H1 (cell line): ENCODE results near the gene PIGM. TPM values are rescaled to one million over a fixed set of nuclear protein-coding genes. Genes with fewer than 3 reads are reported as not detected.

Experiments used
- CTCF ChIA-PET: fragments of 300-600 bp; sonication (Branson Sonifier 250); formaldehyde crosslinking; loops from one replicate; lab custom pipeline; 2021; ENCODE audit not compliant: partially characterized antibody; lab: Charles Lee
- POLR2A ChIA-PET: fragments of 300-600 bp; sonication (Branson Sonifier 250); formaldehyde crosslinking; loops from one replicate; lab custom pipeline; 2021; ENCODE audit warnings: inconsistent platforms; ENCODE audit not compliant: partially characterized antibody; lab: Charles Lee
- DNase-seq, 2 experiments: peaks; one replicate each; pipeline versions ENCODE4 v3.0.0 to v3.0.0-alpha.2; 2010 to 2022; ENCODE audit warnings: low spot score in 2 of 2, low read depth in 1 of 2, mixed read lengths in 1 of 2
- FAIRE-seq: peaks from 2 replicates; lab custom pipeline; 2011; peaks lifted over from hg19 to GRCh38; lab: Jason Lieb, UNC
- H2AFZ ChIP-seq: 2 replicates; pipeline ENCODE4 v1.8.1; 2012; ENCODE audit warnings: low read length, inconsistent platforms
- H2AK5ac ChIP-seq: 2 replicates; pipeline ENCODE4 v1.6.1; 2013; ENCODE audit warnings: low read depth, low read length
- H2BK120ac ChIP-seq: replicated peaks from 2 replicates; pipeline ENCODE3; 2013; ENCODE audit warnings: low read depth, low read length, inconsistent platforms
- H2BK12ac ChIP-seq: 2 replicates; pipeline ENCODE4 v1.6.1; 2013; ENCODE audit warnings: low read depth, low read length
- H2BK15ac ChIP-seq: 2 replicates; pipeline ENCODE4 v1.6.1; 2013; ENCODE audit warnings: low read length
- H2BK20ac ChIP-seq: 2 replicates; pipeline ENCODE4 v1.6.1; 2013; ENCODE audit warnings: low read length
- H2BK5ac ChIP-seq: 2 replicates; pipeline ENCODE4 v1.6.1; 2013; ENCODE audit warnings: low read depth, low read length
- H3K14ac ChIP-seq: 2 replicates; pipeline ENCODE4 v1.6.1; 2013; ENCODE audit warnings: inconsistent platforms; ENCODE audit not compliant: insufficient read length
- H3K18ac ChIP-seq: 2 replicates; pipeline ENCODE4 v1.6.1; 2013; ENCODE audit warnings: low read length; ENCODE audit errors: extremely low read depth
- H3K23ac ChIP-seq: 2 replicates; pipeline ENCODE4 v1.6.1; 2013; ENCODE audit warnings: inconsistent platforms; ENCODE audit not compliant: insufficient read length
- H3K23me2 ChIP-seq: 2 replicates; pipeline ENCODE4 v1.6.1; 2013; ENCODE audit warnings: low read depth, low read length
- H3K27ac ChIP-seq: 2 replicates; pipeline ENCODE4 v1.6.1; 2011; ENCODE audit warnings: low read depth, low read length, inconsistent platforms
- H3K27me3 ChIP-seq, 4 experiments: replicated peaks in 1 of 4; 1 replicate in 1 of 4; 2 replicates in 3 of 4; pipeline versions ENCODE4 v1.6.1 to v1.8.1; 2011 to 2013; ENCODE audit warnings: low read length in 3 of 4, mild to moderate bottlenecking in 3 of 4, inconsistent platforms in 2 of 4, mixed read lengths in 2 of 4, moderate library complexity in 1 of 4; ENCODE audit not compliant: control insufficient read depth in 3 of 4, insufficient read depth in 3 of 4; ENCODE audit errors: extremely low read depth in 1 of 4
- H3K36me3 ChIP-seq, 4 experiments: 2 replicates each; pipeline versions ENCODE4 v1.6.1 to v1.8.1; 2011 to 2013; ENCODE audit warnings: mild to moderate bottlenecking in 4 of 4, low read length in 3 of 4, moderate library complexity in 2 of 4, control low read depth in 1 of 4, inconsistent platforms in 1 of 4; ENCODE audit not compliant: insufficient read depth in 4 of 4, control insufficient read depth in 2 of 4
- H3K4ac ChIP-seq: replicated peaks from 2 replicates; pipeline ENCODE3; 2013; ENCODE audit warnings: low read length, low read depth, mixed read lengths, inconsistent platforms; ENCODE audit not compliant: insufficient read length
- H3K4me1 ChIP-seq, 4 experiments: replicated peaks in 1 of 4; 1 replicate in 1 of 4; 2 replicates in 3 of 4; pipeline versions ENCODE4 v1.6.1 to v1.8.1; 2011 to 2013; ENCODE audit warnings: low read length in 3 of 4, inconsistent platforms in 2 of 4, mixed read lengths in 1 of 4; ENCODE audit not compliant: insufficient read depth in 4 of 4, control insufficient read depth in 3 of 4
- H3K4me2 ChIP-seq, 2 experiments: 2 replicates each; pipeline versions ENCODE4 v1.6.1 to v1.8.1; 2011 to 2013; ENCODE audit warnings: low read depth in 2 of 2, low read length in 2 of 2, control low read depth in 1 of 2, inconsistent platforms in 1 of 2, mild to moderate bottlenecking in 1 of 2; ENCODE audit not compliant: insufficient read depth in 1 of 2
- H3K4me3 ChIP-seq, 4 experiments: fragments of 200-600, 300-600 bp in 1 of 4; sonication (generic), shearing (Covaris generic), sonication (Bioruptor Twin) in 1 of 4; 2 replicates each; pipeline versions ENCODE4 v1.5.1 to v1.8.1; 2011 to 2016; ENCODE audit warnings: low read length in 4 of 4, low read depth in 3 of 4, control low read depth in 2 of 4, inconsistent platforms in 2 of 4, mild to moderate bottlenecking in 2 of 4, mixed read lengths in 1 of 4, moderate library complexity in 1 of 4; ENCODE audit not compliant: insufficient read depth in 2 of 4; ENCODE audit errors: extremely low read depth in 1 of 4
- H3K56ac ChIP-seq: replicated peaks from 2 replicates; pipeline ENCODE3; 2013; ENCODE audit warnings: low read depth, mild to moderate bottlenecking, mixed read lengths, low read length, inconsistent platforms; ENCODE audit not compliant: insufficient read length
- H3K79me1 ChIP-seq: 2 replicates; pipeline ENCODE4 v1.6.1; 2013; ENCODE audit warnings: low read depth, low read length, control low read depth
- H3K79me2 ChIP-seq, 2 experiments: 2 replicates each; pipeline versions ENCODE4 v1.6.1 to v1.8.1; 2012 to 2013; ENCODE audit warnings: low read length in 2 of 2, mild to moderate bottlenecking in 2 of 2, inconsistent platforms in 1 of 2; ENCODE audit not compliant: insufficient read depth in 2 of 2, control insufficient read depth in 1 of 2
- H3K9ac ChIP-seq, 4 experiments: replicated peaks in 1 of 4; 1 replicate in 1 of 4; 2 replicates in 3 of 4; pipeline versions ENCODE4 v1.6.1 to v1.8.1; 2011 to 2013; ENCODE audit warnings: low read depth in 3 of 4, low read length in 3 of 4, control low read depth in 2 of 4, mild to moderate bottlenecking in 2 of 4, moderate library complexity in 2 of 4, inconsistent platforms in 1 of 4; ENCODE audit errors: extremely low read depth in 1 of 4
- H3K9me3 ChIP-seq, 2 experiments: 2 replicates each; pipeline versions ENCODE4 v1.6.1 to v1.8.1; 2012 to 2013; ENCODE audit warnings: mild to moderate bottlenecking in 2 of 2, moderate library complexity in 2 of 2, control low read depth in 1 of 2, inconsistent platforms in 1 of 2, low read depth in 1 of 2, low read length in 1 of 2, mixed read lengths in 1 of 2; ENCODE audit not compliant: insufficient read depth in 2 of 2
- H4K20me1 ChIP-seq, 2 experiments: replicated peaks in 1 of 2; 2 replicates each; pipeline versions ENCODE3 to v1.8.1; 2011 to 2013; ENCODE audit warnings: inconsistent platforms in 2 of 2, low read length in 2 of 2, mild to moderate bottlenecking in 1 of 2; ENCODE audit not compliant: insufficient read depth in 2 of 2, control insufficient read depth in 1 of 2
- H4K5ac ChIP-seq: 2 replicates; pipeline ENCODE4 v1.6.1; 2013; ENCODE audit warnings: low read length, low read depth, mixed read lengths, inconsistent platforms; ENCODE audit not compliant: insufficient read length
- H4K8ac ChIP-seq: 2 replicates; pipeline ENCODE4 v1.8.0; 2013; ENCODE audit warnings: mild to moderate bottlenecking, moderate library complexity, low read length, inconsistent platforms; ENCODE audit not compliant: insufficient read depth; ENCODE audit errors: extremely low read depth
- H4K91ac ChIP-seq: replicated peaks from 2 replicates; pipeline ENCODE3; 2013; ENCODE audit warnings: low read length, mixed read lengths, inconsistent platforms; ENCODE audit not compliant: insufficient read length
- CBX5 ChIP-seq: fragments of 300-800, 300-1000 bp; sonication (generic); IDR thresholded peaks from 2 replicates; pipeline ENCODE4 v1.7.1; 2016; ENCODE audit warnings: antibody characterized with exemption, low read length, low read depth
- CREB1 ChIP-seq: IDR thresholded peaks from 2 replicates; pipeline ENCODE4 v1.6.1; 2012; ENCODE audit warnings: inconsistent platforms
- EGR1 ChIP-seq: IDR thresholded peaks from 2 replicates; pipeline ENCODE4 v1.6.1; 2011; ENCODE audit warnings: low read depth, low read length, borderline replicate concordance
- JUN ChIP-seq: IDR thresholded peaks from 2 replicates; pipeline ENCODE4 v1.6.1; 2011; ENCODE audit warnings: low read depth, mild to moderate bottlenecking, improper control_type of control experiment, low read length
- JUND ChIP-seq: IDR thresholded peaks from 2 replicates; pipeline ENCODE4 v1.6.1; 2011; ENCODE audit warnings: mild to moderate bottlenecking, improper control_type of control experiment, low read length
- KDM5A ChIP-seq: fragments of 200-600 bp; IDR thresholded peaks from 2 replicates; pipeline ENCODE4 v1.7.1; 2012; ENCODE audit warnings: mild to moderate bottlenecking, low read length, inconsistent platforms, mixed read lengths
- NANOG ChIP-seq: IDR thresholded peaks from 2 replicates; pipeline ENCODE4 v1.6.1; 2011; ENCODE audit warnings: low read length, low read depth, mild to moderate bottlenecking, inconsistent platforms; ENCODE audit not compliant: insufficient read depth, poor library complexity, severe bottlenecking
- PHF8 ChIP-seq: fragments of 200-600 bp; sonication (generic); conservative IDR thresholded peaks from 2 replicates; pipeline ENCODE4 v1.7.1; 2012; ENCODE audit warnings: low read depth, mild to moderate bottlenecking, inconsistent platforms, low read length, moderate library complexity
- RBBP5 ChIP-seq: IDR thresholded peaks from 2 replicates; pipeline ENCODE4 v1.7.1; 2012; ENCODE audit warnings: low read depth, mild to moderate bottlenecking, inconsistent platforms, low read length, moderate library complexity, borderline replicate concordance
- RFX5 ChIP-seq: IDR thresholded peaks from 2 replicates; pipeline ENCODE4 v1.6.1; 2011; ENCODE audit warnings: low read depth, low read length, improper control_type of control experiment, borderline replicate concordance
- RNF2 ChIP-seq: fragments of 200-900, 300-1000 bp; sonication (generic); IDR thresholded peaks from 2 replicates; pipeline ENCODE4 v1.7.1; 2016; ENCODE audit warnings: borderline replicate concordance, low read depth, mild to moderate bottlenecking, antibody characterized with exemption, low read length; ENCODE audit not compliant: poor library complexity, severe bottlenecking; ENCODE audit errors: missing control alignments
- SIN3A ChIP-seq, 2 experiments: IDR thresholded peaks in 1 of 2; conservative IDR thresholded peaks in 1 of 2; 2 replicates each; pipeline ENCODE4 v1.6.1; 2011 to 2012; ENCODE audit warnings: low read length in 2 of 2, improper control_type of control experiment in 1 of 2, low read depth in 1 of 2, mild to moderate bottlenecking in 1 of 2
- SRF ChIP-seq: IDR thresholded peaks from 2 replicates; pipeline ENCODE4 v1.6.1; 2011; ENCODE audit warnings: mild to moderate bottlenecking, low read depth, low read length, moderate library complexity
- TCF12 ChIP-seq: IDR thresholded peaks from 2 replicates; pipeline ENCODE4 v1.6.1; 2011; ENCODE audit warnings: low read depth, mild to moderate bottlenecking, low read length
- WGBS, 2 experiments: shearing (Covaris generic) in 1 of 2; methylation state at CpG; one replicate each; pipeline versions ENCODE4 v1.1.6 to v1.1.7; 2013 to 2015; ENCODE audit warnings: low lambda C conversion rate in 2 of 2, mixed read lengths in 2 of 2, inconsistent platforms in 1 of 2, low coverage in 1 of 2, missing lambda C conversion rate in 1 of 2; ENCODE audit not compliant: insufficient replicate concordance in 2 of 2, insufficient coverage in 1 of 2, insufficient read length in 1 of 2; ENCODE audit errors: extremely low coverage in 1 of 2, missing lambda C conversion rate in 1 of 2; 5-methylcytosine and 5-hydroxymethylcytosine counted together
- polyA plus RNA-seq, 7 experiments: library from polyadenylated mRNA; depleted of rRNA in 3 of 7; stranded (reverse) in 5 of 7; unstranded in 2 of 7; fragments of >200 nt in 5 of 7; fragments of 200-250 nt in 2 of 7; gene quantifications; 1 replicate in 5 of 7; 2 replicates in 1 of 7; 4 replicates in 1 of 7; pipeline versions ENCODE4 v1.2.1 to v1.2.3, GENCODE V29; 2011 to 2013; ENCODE audit warnings: missing spikeins in 2 of 7, mixed read lengths in 2 of 7
- total RNA-seq: library from RNA; stranded (reverse); fragmentation: NEBNext Ultra II Directional; extraction: Animal tissue kit (Norgen Biotek cat#: 25700); gene quantifications from 2 replicates; pipeline ENCODE4 v1.2.1, GENCODE V29; 2021

PIGM gene
- total and polyA plus RNA-seq, 2 of the 8 experiments (the other 6 are each of a cell fraction or from before 2014, with no cell fraction given), result 5.4 to 6.0 TPM

DNA sequence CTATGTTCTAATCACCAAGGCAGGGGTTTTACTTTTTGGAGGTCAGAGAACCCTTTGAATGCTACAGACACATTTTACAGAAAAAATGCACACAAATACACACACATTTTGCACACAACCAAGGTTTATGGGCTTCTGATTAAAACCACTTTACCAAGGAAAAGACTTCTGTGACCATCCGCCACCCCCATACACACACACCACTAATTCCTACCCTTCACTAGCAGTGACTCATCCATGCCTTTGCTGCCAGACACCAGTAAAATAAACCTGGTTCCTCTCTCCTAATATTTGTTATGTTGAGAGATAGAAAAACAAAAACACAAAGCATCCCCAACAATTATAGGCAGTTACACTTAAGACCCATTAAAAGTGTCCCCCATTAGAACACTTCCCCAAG, 12.9 kb downstream of the PIGM start:
- POLR2A ChIA-PET, result interaction anchor here (1.2 kb wide), 1 partner anchor 12 kb away, joined by 5 read pairs; no protein-coding TSS in a partner anchor
- no peak for TF ChIP-seq CBX5
- TF ChIP-seq CREB1, result no peak
- no peak for TF ChIP-seq RFX5
- no peak for TF ChIP-seq KDM5A
- TF ChIP-seq TCF12, result no peak
- TF ChIP-seq RBBP5, result no peak
- no peak for TF ChIP-seq JUND
- no peak for TF ChIP-seq EGR1
- TF ChIP-seq RNF2, result no peak
- no peak for TF ChIP-seq PHF8
- no peak for TF ChIP-seq SIN3A (conservative IDR thresholded peaks at IDR 0.05 in 1 of 2, IDR thresholded peaks at IDR 0.05 in 1 of 2; ENCODE audit: low read depth in 1 of 2, low read length in 2 of 2)
- no peak for TF ChIP-seq SRF
- TF ChIP-seq NANOG, result no peak
- TF ChIP-seq JUN, result no peak

More for the DNA sequence above, 12.9 kb downstream of the PIGM start:
- Histone ChIP-seq H3K27ac (no peak overlapping the region), H3K18ac (no peak overlapping the region), H2BK120ac (no peak overlapping the region), H3K23ac (no peak overlapping the region), H3K4me2 (no peak overlapping the region), H3K9ac (no peak overlapping the region), H3K9me3 (no peaks in the 10 kb centered on the region), H3K23me2 (no peaks in the 10 kb centered on the region), H2BK12ac (no peak overlapping the region), H3K56ac (no peak overlapping the region), H3K79me1 (no peaks in the 10 kb centered on the region), H2BK5ac (no peak overlapping the region), H3K14ac (no peak overlapping the region), H3K4me1 (no peaks in the 10 kb centered on the region), H2BK15ac (no peak overlapping the region), H4K91ac (no peak overlapping the region), H3K27me3 (no peaks in the 10 kb centered on the region), H4K8ac (no peak overlapping the region), H2AFZ (no peak overlapping the region), H3K79me2 (no peaks in the 10 kb centered on the region), H3K36me3 (no peaks in the 10 kb centered on the region), H2AK5ac (no peak overlapping the region), H2BK20ac (no peak overlapping the region), H4K20me1 (no peaks in the 10 kb centered on the region), H3K4me3 (no peak overlapping the region), H4K5ac (no peak overlapping the region), H3K4ac (no peak overlapping the region)
- WGBS, 2 experiments, result 77% methylated on average over 1 of the region's 1 CpG; no CpG with 5 or more reads in 1 of the 2 experiments
- FAIRE-seq, result no peak
- no peak for DNase-seq
- CTCF ChIA-PET, result interaction anchor here (1.3 to 11.8 kb wide), 3 partner anchors 11 to 60 kb away, joined by 3 to 129 read pairs (median 9); no protein-coding TSS in a partner anchor
